Colon (tissue), 2 donors: ENCODE results near the gene DMAC1.

Experiments
- FAIRE-seq: peaks from 2 replicates; lab custom pipeline; 2012; peaks lifted over from hg19 to GRCh38; lab: Jason Lieb, UNC
- donor health status: control.
- donor health status: control.

Gene DMAC1

GRCh38 chr9:7799234-7799943 is at the start of gene DMAC1:
TSS of gene DMAC1 (minus strand) at chr9:7799778. CDS start at chr9:7799734, 44 bp downstream.
- no peak for FAIRE-seq

- FAIRE-seq: peak; percentile 69
Measured at GRCh38 chr9:7849362-7849761, 49.8 kb upstream of the DMAC1 start.

DNA sequence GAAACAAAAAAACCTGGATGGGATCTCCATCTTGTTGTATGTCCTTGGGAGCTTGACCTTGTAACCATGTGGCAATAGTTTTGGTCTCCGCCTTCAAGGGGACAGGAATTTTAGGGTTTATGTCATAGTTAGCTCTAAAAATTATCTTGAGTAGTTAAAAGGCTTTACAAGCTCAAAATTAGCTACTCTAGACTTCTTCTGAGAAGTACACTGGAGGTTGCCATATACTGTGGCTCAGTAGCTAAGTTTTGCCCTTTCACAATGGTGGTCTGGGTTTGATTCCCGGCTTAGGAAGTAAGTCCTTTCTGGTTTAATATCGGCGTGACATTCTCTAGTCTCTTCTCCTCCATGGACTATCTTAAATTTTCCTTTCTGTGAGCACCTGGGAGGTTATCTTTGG is 48.9 kb upstream of the DMAC1 start:
- FAIRE-seq: no peak

- FAIRE-seq: no peak
Measured at GRCh38 chr9:7844242-7844641, 44.7 kb upstream of the DMAC1 start.

DNA sequence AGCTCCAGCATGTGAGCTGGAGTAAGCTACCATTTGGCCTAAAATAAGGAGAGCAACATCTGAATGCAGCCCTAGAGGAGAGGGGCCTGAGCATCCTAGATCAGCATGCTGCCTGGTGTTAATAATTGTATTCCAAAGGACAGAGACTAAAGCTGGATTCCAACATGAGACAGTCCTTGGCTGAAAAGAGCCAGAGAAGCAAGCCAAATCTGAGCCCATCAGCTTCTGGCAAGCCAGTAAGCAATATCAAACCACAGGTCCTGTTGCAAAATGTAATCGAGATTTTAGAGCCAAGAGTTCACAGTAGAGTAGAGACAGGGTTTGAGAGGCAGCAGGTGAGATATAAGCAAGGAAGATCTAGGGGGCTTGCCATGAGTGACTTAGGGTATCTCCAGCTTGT is 42.3 kb upstream of the DMAC1 start:
- FAIRE-seq: no peak

DNA sequence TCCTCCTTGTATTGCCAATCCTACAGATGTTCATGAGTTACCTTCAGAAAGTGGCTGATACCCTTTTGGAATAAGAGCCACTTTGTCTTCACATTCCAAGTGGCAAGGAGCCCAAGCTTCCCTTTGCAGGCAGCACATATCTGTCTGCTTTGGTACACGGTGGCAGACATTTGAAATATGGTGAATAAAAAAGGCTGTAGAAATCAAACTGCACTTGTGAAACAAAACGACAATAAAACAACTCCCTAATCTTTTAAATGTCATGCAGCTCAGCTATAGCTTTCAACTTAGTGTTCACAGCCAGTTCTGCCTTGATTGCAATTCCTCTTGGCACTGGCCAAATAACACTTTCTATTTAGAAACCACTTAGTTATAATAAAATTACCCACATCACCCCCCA is 35.0 kb upstream of the DMAC1 start:
- FAIRE-seq: no peak

- no peak for FAIRE-seq
Measured at GRCh38 chr9:7828334-7828733, 28.8 kb upstream of the DMAC1 start.

GRCh38 chr9:7827792-7828191 is 28.2 kb upstream of the DMAC1 start:
- FAIRE-seq: no peak

DNA sequence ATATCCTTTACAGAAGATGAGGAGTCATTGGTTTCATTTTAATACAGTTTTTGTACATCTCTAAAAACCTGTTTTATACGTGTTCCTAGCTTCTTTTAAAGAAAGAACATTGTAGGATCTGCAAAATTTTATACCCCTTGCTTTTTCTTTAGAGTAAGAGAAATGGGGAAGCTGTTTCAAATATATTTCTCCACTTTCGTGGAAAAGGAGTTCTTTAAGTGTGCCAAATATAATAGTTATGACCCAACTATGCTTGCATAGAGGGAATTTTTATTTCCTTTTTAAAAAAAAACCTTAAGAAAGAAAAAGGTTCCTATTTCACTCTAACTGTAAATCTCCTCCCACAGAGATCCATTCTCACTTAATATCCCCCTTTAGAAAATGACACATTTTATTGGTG is 27.5 kb upstream of the DMAC1 start:
- FAIRE-seq: no peak

- FAIRE-seq: no peak
Measured at GRCh38 chr9:7823651-7824050, 24.1 kb upstream of the DMAC1 start.

GRCh38 chr9:7819984-7820383 is 20.4 kb upstream of the DMAC1 start:
- no peak for FAIRE-seq

DNA sequence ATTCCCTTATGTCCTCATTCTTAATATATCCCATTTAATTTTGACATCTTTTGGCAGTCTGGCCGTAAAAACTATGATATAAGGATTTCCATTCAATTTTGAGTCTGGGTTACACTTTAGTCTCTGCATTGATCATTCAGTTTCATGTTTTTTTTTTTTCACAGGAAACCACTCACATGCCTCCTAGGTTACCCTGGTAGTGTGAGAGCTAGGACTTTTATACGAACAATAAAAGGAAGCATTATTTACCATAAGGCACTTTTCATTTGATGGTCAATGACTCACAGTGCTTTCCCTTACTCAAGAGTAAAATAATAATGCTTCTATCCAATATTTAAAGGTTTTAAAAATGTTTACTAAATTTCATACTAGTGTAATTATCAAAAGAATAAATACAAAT is 16.4 kb upstream of the DMAC1 start:
- peak; percentile 87 for FAIRE-seq

DNA sequence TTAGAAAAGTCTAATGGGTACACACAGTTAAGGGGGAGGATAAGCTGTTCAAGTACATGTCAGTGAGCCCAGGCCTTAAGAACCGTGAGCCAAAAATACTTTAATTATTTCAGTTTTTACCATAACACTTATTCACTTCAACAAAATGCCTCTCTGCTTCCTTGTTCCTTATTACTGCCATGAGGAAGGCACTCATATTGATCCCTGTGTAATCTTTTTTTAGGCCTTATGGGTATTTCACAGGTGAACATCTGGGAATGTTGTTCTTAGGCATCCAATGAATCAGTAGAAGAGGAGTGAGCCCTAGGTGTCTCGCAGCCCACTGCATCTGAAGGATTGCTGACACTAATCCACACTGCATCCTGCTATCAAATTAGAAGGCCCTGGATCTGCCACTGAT is 13.5 kb upstream of the DMAC1 start:
- FAIRE-seq: no peak

GRCh38 chr9:7811677-7812076 is 12.1 kb upstream of the DMAC1 start:
- peak; percentile 24 for FAIRE-seq

DNA sequence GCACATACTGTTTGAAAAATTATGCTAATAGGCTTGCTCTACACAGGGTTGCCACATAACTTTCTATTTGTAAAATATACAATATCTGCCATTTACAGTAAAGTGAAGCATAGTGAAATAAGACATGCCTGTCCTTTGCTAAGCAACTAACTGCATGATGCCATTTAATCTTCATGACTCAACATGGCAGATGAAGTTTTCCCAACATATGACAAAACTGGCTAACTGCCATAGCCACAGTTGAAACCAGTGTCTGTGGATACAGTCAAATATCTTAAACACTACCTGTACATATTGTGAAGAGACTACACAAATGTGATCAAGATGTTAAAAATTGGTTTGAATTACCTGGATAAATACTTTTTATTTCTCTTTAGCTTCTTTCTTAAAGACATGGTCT is 3.1 kb upstream of the DMAC1 start:
- no peak for FAIRE-seq

GRCh38 chr9:7799944-7800285 is 337 bp upstream of the DMAC1 start:
- FAIRE-seq: no peak

DNA sequence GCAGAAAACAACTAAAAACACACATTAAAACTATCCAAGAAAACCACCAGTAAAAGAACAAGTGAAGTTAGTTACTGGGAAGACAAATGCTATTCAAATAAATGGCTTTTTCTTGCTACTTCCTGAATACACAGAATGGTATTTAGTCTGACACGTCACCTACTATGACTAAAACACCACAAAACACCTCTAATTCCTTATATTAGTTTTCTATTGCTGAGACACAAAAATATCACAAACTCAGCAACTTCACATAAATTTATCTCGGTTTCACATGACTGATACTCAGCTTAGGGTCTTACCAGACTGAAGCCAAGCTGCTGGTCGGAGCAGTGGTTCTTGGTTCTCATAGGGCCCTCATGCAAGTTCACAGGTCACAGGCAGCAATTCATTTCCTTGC is 5.4 kb downstream of the DMAC1 start:
- no peak for FAIRE-seq

GRCh38 chr9:7791394-7791793 is 8.2 kb downstream of the DMAC1 start:
- FAIRE-seq: no peak

GRCh38 chr9:7790819-7791182 is 8.8 kb downstream of the DMAC1 start:
- no peak for FAIRE-seq

GRCh38 chr9:7790022-7790818 is 9.4 kb downstream of the DMAC1 start:
- FAIRE-seq: no peak

DNA sequence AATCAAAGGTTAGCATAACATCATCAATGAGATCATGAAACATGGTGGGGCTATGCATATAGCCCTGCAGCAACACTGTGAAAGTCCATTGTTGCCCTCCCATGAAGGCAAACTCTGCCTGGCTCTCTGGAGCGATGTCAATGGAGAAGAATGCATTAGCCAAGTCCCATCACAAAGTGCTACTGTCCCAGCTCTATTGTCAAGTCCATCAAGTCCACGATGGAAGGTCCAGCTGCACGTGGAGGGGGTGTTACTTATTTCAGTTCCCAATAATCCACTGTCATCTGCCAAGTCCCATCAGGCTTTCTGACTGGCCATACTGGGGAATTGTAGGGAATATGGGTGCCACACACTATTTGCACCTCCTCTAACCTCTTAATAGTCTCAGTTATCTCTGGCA is 10.8 kb downstream of the DMAC1 start:
- no peak for FAIRE-seq

DNA sequence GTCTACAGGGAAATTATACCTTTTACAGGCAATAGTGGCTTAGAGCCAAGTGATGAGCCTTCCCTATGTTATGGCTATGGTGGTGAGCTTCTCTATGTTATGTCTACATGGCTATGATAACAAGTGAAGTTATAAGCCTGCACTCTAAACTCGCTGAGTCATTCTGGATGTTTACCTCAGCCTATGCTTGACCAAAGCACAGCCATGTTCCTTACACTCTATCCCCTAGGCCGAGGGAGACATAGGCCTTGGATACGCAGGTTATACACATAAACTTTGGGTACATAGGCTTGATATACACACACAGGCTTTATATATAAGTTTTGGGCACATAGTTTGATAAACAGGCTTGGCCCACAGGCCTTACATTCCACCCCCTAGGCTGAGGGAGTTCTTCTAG is 13.8 kb downstream of the DMAC1 start:
- no peak for FAIRE-seq

GRCh38 chr9:7784472-7784871 is 15.1 kb downstream of the DMAC1 start:
- no peak for FAIRE-seq

- no peak for FAIRE-seq
Measured at GRCh38 chr9:7783635-7784063, 15.9 kb downstream of the DMAC1 start.
